ENCODE results near the gene ACVR1B. TPM values are rescaled to one million over a fixed set of nuclear protein-coding genes. Genes with fewer than 3 reads are reported as not detected.

The ACVR1B gene
- total and polyA plus RNA-seq, 7 donors: 7.2 to 30.7 (median 9.8) TPM

DNA sequence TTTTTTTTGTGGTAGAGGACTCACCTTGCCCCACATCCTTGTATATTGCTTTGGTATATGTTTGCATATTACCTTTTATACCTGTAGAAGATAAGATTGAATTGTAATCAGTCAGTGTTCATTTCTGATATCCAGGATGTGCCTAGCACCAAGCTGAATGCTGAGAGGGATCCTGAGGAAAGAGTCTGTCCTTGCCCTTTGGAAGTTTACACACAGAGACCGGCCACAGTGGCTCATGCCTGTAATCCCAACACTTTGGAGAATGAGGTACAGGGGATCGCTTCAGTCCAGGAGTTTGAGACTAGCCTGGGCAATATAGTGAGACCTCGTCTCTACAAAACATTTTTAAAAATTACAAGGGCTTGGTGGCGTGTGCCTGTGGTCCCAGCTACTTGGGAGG, 8.4 kb downstream of the ACVR1B start:
- WGBS, 2 donors: 63 to 86% methylated on average over 4 of the region's 4 CpGs
- Histone ChIP-seq H3K27me3 (no peaks in the 10 kb centered on the region), H3K27ac (no peak overlapping the region), H3K9me3 (no peaks in the 10 kb centered on the region), H3K36me3 (peaks cover 0 to 5% (median 0%) of the 10 kb centered on the region in 4 donors), H3K4me1 (peaks cover 0 to 43% (median 24%) of the 10 kb centered on the region in 4 donors), H3K4me3 (no peak overlapping the region)
- DNase-seq: no peak
- TF ChIP-seq POLR2AphosphoS5 (IDR thresholded peaks at IDR 0.05): no peak
- TF ChIP-seq EP300 (IDR thresholded peaks at IDR 0.05): no peak
- no peak for TF ChIP-seq POLR2A (IDR thresholded peaks at IDR 0.05)
- TF ChIP-seq, protein P1, sequence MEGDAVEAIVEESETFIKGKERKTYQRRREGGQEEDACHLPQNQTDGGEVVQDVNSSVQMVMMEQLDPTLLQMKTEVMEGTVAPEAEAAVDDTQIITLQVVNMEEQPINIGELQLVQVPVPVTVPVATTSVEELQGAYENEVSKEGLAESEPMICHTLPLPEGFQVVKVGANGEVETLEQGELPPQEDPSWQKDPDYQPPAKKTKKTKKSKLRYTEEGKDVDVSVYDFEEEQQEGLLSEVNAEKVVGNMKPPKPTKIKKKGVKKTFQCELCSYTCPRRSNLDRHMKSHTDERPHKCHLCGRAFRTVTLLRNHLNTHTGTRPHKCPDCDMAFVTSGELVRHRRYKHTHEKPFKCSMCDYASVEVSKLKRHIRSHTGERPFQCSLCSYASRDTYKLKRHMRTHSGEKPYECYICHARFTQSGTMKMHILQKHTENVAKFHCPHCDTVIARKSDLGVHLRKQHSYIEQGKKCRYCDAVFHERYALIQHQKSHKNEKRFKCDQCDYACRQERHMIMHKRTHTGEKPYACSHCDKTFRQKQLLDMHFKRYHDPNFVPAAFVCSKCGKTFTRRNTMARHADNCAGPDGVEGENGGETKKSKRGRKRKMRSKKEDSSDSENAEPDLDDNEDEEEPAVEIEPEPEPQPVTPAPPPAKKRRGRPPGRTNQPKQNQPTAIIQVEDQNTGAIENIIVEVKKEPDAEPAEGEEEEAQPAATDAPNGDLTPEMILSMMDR (IDR thresholded peaks at IDR 0.05): no peak
- intact Hi-C loops (cut with DNase I): no loop called here

DNA sequence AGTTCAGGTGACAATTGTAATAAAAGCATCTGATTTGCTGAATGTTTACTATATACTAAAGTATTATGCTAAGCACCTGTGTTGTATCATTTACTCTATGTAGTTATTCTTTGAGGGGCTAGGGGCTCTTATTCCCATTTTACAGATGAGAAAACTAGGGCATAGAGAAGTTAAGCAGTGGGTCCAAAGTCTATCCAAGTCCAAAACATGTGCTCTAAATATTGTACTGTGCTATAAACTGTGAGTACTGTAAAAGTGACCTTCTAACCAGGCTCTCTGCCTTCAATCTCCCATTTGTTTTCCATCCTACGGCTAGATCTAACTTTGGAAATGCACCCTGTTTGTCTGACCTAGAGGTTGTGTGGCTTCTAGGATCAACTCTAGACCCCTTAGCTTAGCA, 9.0 kb downstream of the ACVR1B start:
- TF ChIP-seq EP300 (IDR thresholded peaks at IDR 0.05) (no peak), POLR2AphosphoS5 (IDR thresholded peaks at IDR 0.05) (no peak)
- Histone ChIP-seq H3K27ac (no peak overlapping the region), H3K4me1 (peaks cover 0 to 37% (median 19%) of the 10 kb centered on the region in 4 donors), H3K27me3 (no peaks in the 10 kb centered on the region), H3K36me3 (peaks cover 0 to 5% (median 0%) of the 10 kb centered on the region in 4 donors), H3K9me3 (no peaks in the 10 kb centered on the region), H3K4me3 (no peak overlapping the region)
- intact Hi-C loops (cut with DNase I): no loop called here
- WGBS, 2 donors: 21 to 75% methylated on average over 1 of the region's 1 CpG
- no peak for DNase-seq

- WGBS, 2 donors: 43 to 79% methylated on average over 6 of the region's 6 CpGs
- DNase-seq: no peak
- TF ChIP-seq POLR2AphosphoS5 (IDR thresholded peaks at IDR 0.05) (no peak), POLR2A (IDR thresholded peaks at IDR 0.05) (no peak), EP300 (IDR thresholded peaks at IDR 0.05) (no peak)
- TF ChIP-seq, protein P1 (IDR thresholded peaks at IDR 0.05): no peak
- no peak overlapping the region for H3K4me3 ChIP-seq
- H3K4me1 ChIP-seq: peaks cover 0 to 33% (median 18%) of the 10 kb centered on the region in 4 donors
- H3K27ac ChIP-seq: no peak overlapping the region
- no peaks in the 10 kb centered on the region for H3K9me3 ChIP-seq
- H3K36me3 ChIP-seq: peaks cover 0 to 5% (median 0%) of the 10 kb centered on the region in 4 donors
- H3K27me3 ChIP-seq: no peaks in the 10 kb centered on the region
- intact Hi-C loops (cut with DNase I): no loop called here
These were observed 9.4 kb downstream of the ACVR1B start for GRCh38 chr12:51960890-51961289.

DNA sequence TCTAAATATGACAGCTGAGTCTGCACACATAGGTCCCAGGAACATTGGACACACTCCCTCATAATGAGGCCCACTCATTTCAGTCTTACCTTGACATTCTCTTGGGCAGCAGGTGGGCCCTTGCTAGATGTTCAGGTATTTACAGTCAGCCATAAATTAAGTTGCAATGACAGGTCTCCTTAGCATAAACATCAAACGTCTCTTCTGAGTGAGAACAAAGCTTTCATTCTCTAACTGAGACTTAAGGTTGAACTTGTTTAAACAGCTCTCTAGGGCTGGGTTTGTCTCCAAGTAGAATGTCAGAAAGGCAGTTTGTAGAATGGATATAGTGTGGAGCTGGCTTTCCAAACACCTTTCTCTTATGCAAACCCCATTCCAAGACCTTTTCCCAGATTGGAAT, 10.3 kb downstream of the ACVR1B start:
- Histone ChIP-seq H3K4me3 (no peak overlapping the region), H3K27me3 (no peaks in the 10 kb centered on the region), H3K27ac (no peak overlapping the region), H3K36me3 (peaks cover 0 to 5% (median 0%) of the 10 kb centered on the region in 4 donors), H3K4me1 (peaks cover 0 to 30% (median 17%) of the 10 kb centered on the region in 4 donors), H3K9me3 (no peaks in the 10 kb centered on the region)
- intact Hi-C loops (cut with DNase I): no loop called here
- 5 to 8% methylated on average over 1 of the region's 1 CpG for WGBS, 2 donors
- TF ChIP-seq EP300 (IDR thresholded peaks at IDR 0.05) (no peak), POLR2AphosphoS5 (IDR thresholded peaks at IDR 0.05) (no peak), POLR2A (IDR thresholded peaks at IDR 0.05) (no peak)
- TF ChIP-seq, protein P1 (IDR thresholded peaks at IDR 0.05): no peak
- no peak for DNase-seq

DNA sequence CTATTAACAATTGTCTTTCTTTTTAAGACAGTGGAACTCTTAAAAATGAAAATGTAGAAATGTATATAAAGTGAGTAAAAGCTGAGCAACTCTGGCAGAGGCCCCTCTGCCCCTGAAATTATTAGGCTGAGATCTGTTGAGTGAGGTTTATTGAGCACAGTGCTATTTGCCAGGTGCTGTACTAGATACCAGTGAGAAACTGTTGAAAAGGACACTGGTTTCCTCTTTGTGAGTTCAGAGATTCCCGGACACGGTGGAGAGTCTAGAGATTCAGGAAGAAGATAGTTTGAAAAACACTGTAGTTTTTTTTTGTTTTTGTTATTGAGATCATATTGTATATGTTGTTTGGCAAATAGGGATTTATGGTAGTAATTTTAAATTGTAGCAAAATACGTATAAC, 11.2 kb downstream of the ACVR1B start:
- intact Hi-C loops (cut with DNase I): no loop called here
- no peak for DNase-seq
- WGBS, 2 donors: 17 to 49% methylated on average over 3 of the region's 3 CpGs
- peaks cover 0 to 5% (median 0%) of the 10 kb centered on the region in 4 donors for H3K36me3 ChIP-seq
- no peaks in the 10 kb centered on the region for H3K27me3 ChIP-seq
- no peak overlapping the region for H3K27ac ChIP-seq
- TF ChIP-seq, protein P1 (IDR thresholded peaks at IDR 0.05): no peak
- TF ChIP-seq EP300 (IDR thresholded peaks at IDR 0.05) (no peak), POLR2AphosphoS5 (IDR thresholded peaks at IDR 0.05) (no peak), POLR2A (IDR thresholded peaks at IDR 0.05) (no peak)
- no peaks in the 10 kb centered on the region for H3K9me3 ChIP-seq
- H3K4me3 ChIP-seq: no peak overlapping the region
- peaks cover 0 to 30% (median 13%) of the 10 kb centered on the region in 4 donors for H3K4me1 ChIP-seq
